Gastroesophageal sphincter (tissue), 3 donors: ENCODE data around the gene ZNF638.

ENCODE experiments used
- CTCF ChIP-seq, 4 experiments: fragments of 200-600 bp in 2 of 4; fragments of 450-650 bp in 2 of 4; sonication (generic) in 1 of 4; IDR thresholded peaks; one replicate each; pipeline ENCODE4 v1.5.1; 2017 to 2019; ENCODE audit warnings: antibody characterized with exemption in 4 of 4, mild to moderate bottlenecking in 2 of 4, moderate library complexity in 2 of 4
- EP300 ChIP-seq: sonication (generic); formaldehyde crosslinking; IDR thresholded peaks from one replicate; pipeline ENCODE4 v1.6.1; 2017; ENCODE audit warnings: antibody characterized with exemption, mild to moderate bottlenecking
- POLR2A ChIP-seq, 2 donors: fragments of 450-650 bp; IDR thresholded peaks; one replicate each; pipeline ENCODE4 v1.6.1; 2017; ENCODE audit warnings: antibody characterized with exemption in 2 of 2, mild to moderate bottlenecking in 2 of 2, moderate library complexity in 1 of 2
- POLR2AphosphoS5 ChIP-seq: sonication (generic); formaldehyde crosslinking; IDR thresholded peaks from one replicate; pipeline ENCODE4 v1.6.1; 2017; ENCODE audit warnings: antibody characterized with exemption

GRCh38 chr2:71463342-71463654 lies 131.7 kb downstream of the ZNF638 start:
- TF ChIP-seq CTCF (IDR thresholded peaks at IDR 0.05) (no peak), POLR2AphosphoS5 (no peak), EP300 (no peak), POLR2A (IDR thresholded peaks at IDR 0.05) (no peak)
